ENCODE measurements around the gene RAB3A.

DNA sequence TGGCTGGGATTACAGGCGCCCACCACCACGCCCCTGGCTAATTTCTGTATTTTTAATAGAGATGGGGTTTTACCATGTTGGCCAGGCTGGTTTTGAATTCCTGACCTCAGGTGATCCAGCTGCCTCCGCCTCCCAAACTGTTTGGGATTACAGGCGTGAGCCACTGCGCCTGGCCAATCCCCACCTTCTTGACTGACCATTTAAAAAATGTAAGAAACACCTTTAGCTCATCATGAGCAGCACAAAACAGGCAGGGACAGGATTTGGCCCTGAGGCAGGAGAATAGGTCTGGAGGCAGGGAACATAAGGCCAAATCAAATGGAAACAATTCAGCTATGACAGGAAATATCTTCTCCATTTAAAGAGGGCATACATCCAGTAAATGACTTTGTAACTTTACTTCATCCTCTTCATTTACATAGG, 12.2 kb downstream of the RAB3A start:
- TF ChIP-seq, protein P1, sequence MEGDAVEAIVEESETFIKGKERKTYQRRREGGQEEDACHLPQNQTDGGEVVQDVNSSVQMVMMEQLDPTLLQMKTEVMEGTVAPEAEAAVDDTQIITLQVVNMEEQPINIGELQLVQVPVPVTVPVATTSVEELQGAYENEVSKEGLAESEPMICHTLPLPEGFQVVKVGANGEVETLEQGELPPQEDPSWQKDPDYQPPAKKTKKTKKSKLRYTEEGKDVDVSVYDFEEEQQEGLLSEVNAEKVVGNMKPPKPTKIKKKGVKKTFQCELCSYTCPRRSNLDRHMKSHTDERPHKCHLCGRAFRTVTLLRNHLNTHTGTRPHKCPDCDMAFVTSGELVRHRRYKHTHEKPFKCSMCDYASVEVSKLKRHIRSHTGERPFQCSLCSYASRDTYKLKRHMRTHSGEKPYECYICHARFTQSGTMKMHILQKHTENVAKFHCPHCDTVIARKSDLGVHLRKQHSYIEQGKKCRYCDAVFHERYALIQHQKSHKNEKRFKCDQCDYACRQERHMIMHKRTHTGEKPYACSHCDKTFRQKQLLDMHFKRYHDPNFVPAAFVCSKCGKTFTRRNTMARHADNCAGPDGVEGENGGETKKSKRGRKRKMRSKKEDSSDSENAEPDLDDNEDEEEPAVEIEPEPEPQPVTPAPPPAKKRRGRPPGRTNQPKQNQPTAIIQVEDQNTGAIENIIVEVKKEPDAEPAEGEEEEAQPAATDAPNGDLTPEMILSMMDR (IDR thresholded peaks at IDR 0.05) = no peak
- TF ChIP-seq, protein P2, sequence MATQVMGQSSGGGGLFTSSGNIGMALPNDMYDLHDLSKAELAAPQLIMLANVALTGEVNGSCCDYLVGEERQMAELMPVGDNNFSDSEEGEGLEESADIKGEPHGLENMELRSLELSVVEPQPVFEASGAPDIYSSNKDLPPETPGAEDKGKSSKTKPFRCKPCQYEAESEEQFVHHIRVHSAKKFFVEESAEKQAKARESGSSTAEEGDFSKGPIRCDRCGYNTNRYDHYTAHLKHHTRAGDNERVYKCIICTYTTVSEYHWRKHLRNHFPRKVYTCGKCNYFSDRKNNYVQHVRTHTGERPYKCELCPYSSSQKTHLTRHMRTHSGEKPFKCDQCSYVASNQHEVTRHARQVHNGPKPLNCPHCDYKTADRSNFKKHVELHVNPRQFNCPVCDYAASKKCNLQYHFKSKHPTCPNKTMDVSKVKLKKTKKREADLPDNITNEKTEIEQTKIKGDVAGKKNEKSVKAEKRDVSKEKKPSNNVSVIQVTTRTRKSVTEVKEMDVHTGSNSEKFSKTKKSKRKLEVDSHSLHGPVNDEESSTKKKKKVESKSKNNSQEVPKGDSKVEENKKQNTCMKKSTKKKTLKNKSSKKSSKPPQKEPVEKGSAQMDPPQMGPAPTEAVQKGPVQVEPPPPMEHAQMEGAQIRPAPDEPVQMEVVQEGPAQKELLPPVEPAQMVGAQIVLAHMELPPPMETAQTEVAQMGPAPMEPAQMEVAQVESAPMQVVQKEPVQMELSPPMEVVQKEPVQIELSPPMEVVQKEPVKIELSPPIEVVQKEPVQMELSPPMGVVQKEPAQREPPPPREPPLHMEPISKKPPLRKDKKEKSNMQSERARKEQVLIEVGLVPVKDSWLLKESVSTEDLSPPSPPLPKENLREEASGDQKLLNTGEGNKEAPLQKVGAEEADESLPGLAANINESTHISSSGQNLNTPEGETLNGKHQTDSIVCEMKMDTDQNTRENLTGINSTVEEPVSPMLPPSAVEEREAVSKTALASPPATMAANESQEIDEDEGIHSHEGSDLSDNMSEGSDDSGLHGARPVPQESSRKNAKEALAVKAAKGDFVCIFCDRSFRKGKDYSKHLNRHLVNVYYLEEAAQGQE (IDR thresholded peaks at IDR 0.05; ENCODE audit: insufficient read depth in 1 of 2, low read depth in 2 of 2, low read length in 1 of 2) = no peak
- TF ChIP-seq POLR2AphosphoS5 (IDR thresholded peaks at IDR 0.05; ENCODE audit: low read depth, low read length) = no peak

Measured in Panc1 (cell line).